Suprapubic skin (tissue), 4 donors: Measurements from ENCODE around the gene PCDHAC2. TPM values are rescaled to one million over a fixed set of nuclear protein-coding genes. Genes with fewer than 3 reads are reported as not detected.

Experiments
- DNase-seq, 2 donors: peaks; one replicate each; pipeline ENCODE4 v3.0.0-alpha.2; 2019; ENCODE audit warnings: low spot score in 2 of 2
- H3K27ac ChIP-seq: fragments of 200-600 bp; sonication (generic); one replicate; pipeline ENCODE4 v1.5.1; 2019
- H3K27me3 ChIP-seq: fragments of 200-600 bp; sonication (generic); one replicate; pipeline ENCODE4 v1.5.1; 2019
- H3K36me3 ChIP-seq: fragments of 200-600 bp; sonication (generic); one replicate; pipeline ENCODE4 v1.5.1; 2019
- H3K4me1 ChIP-seq: fragments of 200-600 bp; sonication (generic); one replicate; pipeline ENCODE4 v1.5.1; 2019
- H3K4me3 ChIP-seq: fragments of 200-600 bp; sonication (generic); one replicate; pipeline ENCODE4 v1.5.1; 2019; ENCODE audit warnings: mild to moderate bottlenecking
- H3K9me3 ChIP-seq: fragments of 200-600 bp; sonication (generic); one replicate; pipeline ENCODE4 v1.5.1; 2019
- EP300 ChIP-seq: sonication (generic); formaldehyde crosslinking; IDR thresholded peaks from one replicate; pipeline ENCODE4 v1.6.1; 2017; ENCODE audit warnings: antibody characterized with exemption
- POLR2A ChIP-seq, 2 donors: fragments of 450-650 bp; IDR thresholded peaks; one replicate each; pipeline ENCODE4 v1.6.1; 2017; ENCODE audit warnings: antibody characterized with exemption in 2 of 2, mild to moderate bottlenecking in 2 of 2, moderate library complexity in 2 of 2
- POLR2AphosphoS5 ChIP-seq, 3 donors: sonication (generic); formaldehyde crosslinking; IDR thresholded peaks; one replicate each; pipeline ENCODE4 v1.6.1; 2017; ENCODE audit warnings: antibody characterized with exemption in 3 of 3
- WGBS: methylation state at CpG from one replicate; pipeline ENCODE4 v1.1.5; 2018; 5-methylcytosine and 5-hydroxymethylcytosine counted together
- total RNA-seq, 4 donors: library from RNA; depleted of rRNA; stranded (reverse); fragments of >200 nt; gene quantifications; one replicate each; pipeline ENCODE4 v1.1.0, GENCODE V29; 2016
- TF ChIP-seq, protein P1 (sequence below), 2 donors: fragments of 200-600 bp in 1 of 2; fragments of 450-650 bp in 1 of 2; sonication (generic) in 1 of 2; IDR thresholded peaks; one replicate each; pipeline ENCODE4 v1.5.1; 2016 to 2019; ENCODE audit warnings: antibody characterized with exemption in 2 of 2, mild to moderate bottlenecking in 1 of 2, moderate library complexity in 1 of 2

PCDHAC2 gene
- total RNA-seq, 4 donors from 2014 or later = 0.13 TPM; not detected in 3

GRCh38 chr5:140998921-140999410 lies 32.7 kb downstream of the PCDHAC2 start:
- H3K36me3 ChIP-seq = no peaks in the 10 kb centered on the region
- no peaks in the 10 kb centered on the region for H3K9me3 ChIP-seq
- DNase-seq = no peak
- no peak overlapping the region for H3K4me3 ChIP-seq
- no peak for TF ChIP-seq POLR2A (IDR thresholded peaks at IDR 0.05)
- no peak for TF ChIP-seq POLR2AphosphoS5 (IDR thresholded peaks at IDR 0.05)
- TF ChIP-seq, protein P1, sequence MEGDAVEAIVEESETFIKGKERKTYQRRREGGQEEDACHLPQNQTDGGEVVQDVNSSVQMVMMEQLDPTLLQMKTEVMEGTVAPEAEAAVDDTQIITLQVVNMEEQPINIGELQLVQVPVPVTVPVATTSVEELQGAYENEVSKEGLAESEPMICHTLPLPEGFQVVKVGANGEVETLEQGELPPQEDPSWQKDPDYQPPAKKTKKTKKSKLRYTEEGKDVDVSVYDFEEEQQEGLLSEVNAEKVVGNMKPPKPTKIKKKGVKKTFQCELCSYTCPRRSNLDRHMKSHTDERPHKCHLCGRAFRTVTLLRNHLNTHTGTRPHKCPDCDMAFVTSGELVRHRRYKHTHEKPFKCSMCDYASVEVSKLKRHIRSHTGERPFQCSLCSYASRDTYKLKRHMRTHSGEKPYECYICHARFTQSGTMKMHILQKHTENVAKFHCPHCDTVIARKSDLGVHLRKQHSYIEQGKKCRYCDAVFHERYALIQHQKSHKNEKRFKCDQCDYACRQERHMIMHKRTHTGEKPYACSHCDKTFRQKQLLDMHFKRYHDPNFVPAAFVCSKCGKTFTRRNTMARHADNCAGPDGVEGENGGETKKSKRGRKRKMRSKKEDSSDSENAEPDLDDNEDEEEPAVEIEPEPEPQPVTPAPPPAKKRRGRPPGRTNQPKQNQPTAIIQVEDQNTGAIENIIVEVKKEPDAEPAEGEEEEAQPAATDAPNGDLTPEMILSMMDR (IDR thresholded peaks at IDR 0.05) = no peak
- no peak for TF ChIP-seq EP300
- no peaks in the 10 kb centered on the region for H3K4me1 ChIP-seq
- peaks cover 3% of the 10 kb centered on the region for H3K27me3 ChIP-seq
- H3K27ac ChIP-seq = no peak overlapping the region
- 89% methylated on average over 2 of the region's 2 CpGs for WGBS

DNA sequence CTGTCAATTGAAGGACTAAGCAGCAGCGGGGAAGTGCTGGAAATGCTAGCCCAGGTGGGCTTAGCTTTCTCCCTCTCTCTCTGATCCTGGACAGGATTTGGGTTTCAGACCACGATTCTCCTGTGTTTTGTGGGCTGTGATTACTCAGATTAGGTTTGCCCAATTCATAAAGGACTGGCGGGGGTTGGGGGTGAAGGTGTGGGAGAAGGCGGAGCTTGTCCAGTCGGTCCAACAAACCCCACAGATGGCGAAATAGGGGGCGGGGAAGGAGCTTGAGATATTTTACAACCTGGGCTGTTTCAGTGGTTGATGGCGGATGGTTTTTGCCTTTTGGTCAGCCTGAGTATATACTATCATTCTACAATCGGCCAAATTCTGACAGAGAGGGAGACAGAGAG lies 35.2 kb downstream of the PCDHAC2 start:
- TF ChIP-seq, protein P1 (IDR thresholded peaks at IDR 0.05) = no peak
- TF ChIP-seq POLR2AphosphoS5 (IDR thresholded peaks at IDR 0.05) (no peak), EP300 (no peak), POLR2A (IDR thresholded peaks at IDR 0.05) (no peak)
- H3K9me3 ChIP-seq = no peaks in the 10 kb centered on the region
- WGBS = 6% methylated on average over 9 of the region's 9 CpGs
- no peak for DNase-seq
- H3K36me3 ChIP-seq = no peaks in the 10 kb centered on the region
- peak overlapping the region; percentile 24 for H3K4me3 ChIP-seq
- H3K4me1 ChIP-seq = no peaks in the 10 kb centered on the region
- no peak overlapping the region for H3K27ac ChIP-seq
- peaks cover 3% of the 10 kb centered on the region for H3K27me3 ChIP-seq

- H3K4me3 ChIP-seq = peak overlapping the region; percentile 24
- H3K9me3 ChIP-seq = no peaks in the 10 kb centered on the region
- no peak for TF ChIP-seq EP300
- TF ChIP-seq POLR2AphosphoS5 (IDR thresholded peaks at IDR 0.05) = no peak
- TF ChIP-seq POLR2A (IDR thresholded peaks at IDR 0.05) = no peak
- TF ChIP-seq, protein P1 (IDR thresholded peaks at IDR 0.05) = no peak
- WGBS = 4% methylated on average over 12 of the region's 19 CpGs
- no peak overlapping the region for H3K27ac ChIP-seq
- peaks cover 3% of the 10 kb centered on the region for H3K27me3 ChIP-seq
- no peaks in the 10 kb centered on the region for H3K4me1 ChIP-seq
- H3K36me3 ChIP-seq = no peaks in the 10 kb centered on the region
- DNase-seq = no peak
Measured at GRCh38 chr5:141001844-141002604, 35.7 kb downstream of the PCDHAC2 start.

GRCh38 chr5:141002605-141002965 lies 36.3 kb downstream of the PCDHAC2 start:
- Histone ChIP-seq H3K27ac (no peak overlapping the region), H3K4me1 (no peaks in the 10 kb centered on the region), H3K36me3 (no peaks in the 10 kb centered on the region), H3K27me3 (peaks cover 3% of the 10 kb centered on the region), H3K9me3 (no peaks in the 10 kb centered on the region), H3K4me3 (no peak overlapping the region)
- WGBS = 60% methylated on average over 3 of the region's 3 CpGs
- no peak for DNase-seq
- no peak for TF ChIP-seq POLR2A (IDR thresholded peaks at IDR 0.05)
- TF ChIP-seq, protein P1 (IDR thresholded peaks at IDR 0.05) = no peak
- no peak for TF ChIP-seq EP300
- no peak for TF ChIP-seq POLR2AphosphoS5 (IDR thresholded peaks at IDR 0.05)

GRCh38 chr5:141003031-141003430 lies 36.8 kb downstream of the PCDHAC2 start:
- DNase-seq = no peak
- no peaks in the 10 kb centered on the region for H3K4me1 ChIP-seq
- no peak overlapping the region for H3K27ac ChIP-seq
- H3K36me3 ChIP-seq = no peaks in the 10 kb centered on the region
- peaks cover 3% of the 10 kb centered on the region for H3K27me3 ChIP-seq
- 100% methylated on average over 3 of the region's 3 CpGs for WGBS
- H3K9me3 ChIP-seq = no peaks in the 10 kb centered on the region
- no peak overlapping the region for H3K4me3 ChIP-seq
- TF ChIP-seq, protein P1 (IDR thresholded peaks at IDR 0.05) = no peak
- TF ChIP-seq POLR2A (IDR thresholded peaks at IDR 0.05) (no peak), EP300 (no peak), POLR2AphosphoS5 (IDR thresholded peaks at IDR 0.05) (no peak)
